Ishikawa (cell line): ENCODE measurements around the gene TMC5.

ENCODE experiments used
- CEBPB ChIP-seq: IDR thresholded peaks from 2 replicates; pipeline ENCODE4 v1.6.1; 2012
- CREB1 ChIP-seq: IDR thresholded peaks from 2 replicates; pipeline ENCODE4 v1.6.1; 2012; ENCODE audit warnings: low read depth
- EGR1 ChIP-seq: IDR thresholded peaks from 2 replicates; pipeline ENCODE4 v1.6.1; 2012
- EP300 ChIP-seq: IDR thresholded peaks from 2 replicates; pipeline ENCODE4 v1.6.1; 2012; ENCODE audit warnings: borderline replicate concordance
- FOXM1 ChIP-seq: IDR thresholded peaks from 2 replicates; pipeline ENCODE4 v1.6.1; 2012; ENCODE audit warnings: low read depth, borderline replicate concordance
- MAX ChIP-seq: IDR thresholded peaks from 2 replicates; pipeline ENCODE4 v1.6.1; 2012
- NFIC ChIP-seq: IDR thresholded peaks from 2 replicates; pipeline ENCODE4 v1.6.1; 2012
- RAD21 ChIP-seq: IDR thresholded peaks from 2 replicates; pipeline ENCODE4 v1.6.1; 2012; ENCODE audit warnings: low read depth
- TAF1 ChIP-seq: IDR thresholded peaks from 2 replicates; pipeline ENCODE4 v1.6.1; 2012; ENCODE audit warnings: low read depth, mild to moderate bottlenecking
- TCF12 ChIP-seq: IDR thresholded peaks from 2 replicates; pipeline ENCODE4 v1.6.1; 2012; ENCODE audit warnings: low read depth
- TEAD4 ChIP-seq: IDR thresholded peaks from 2 replicates; pipeline ENCODE4 v1.6.1; 2012
- USF1 ChIP-seq: IDR thresholded peaks from 2 replicates; pipeline ENCODE4 v1.6.1; 2012
- YY1 ChIP-seq: IDR thresholded peaks from 2 replicates; pipeline ENCODE4 v1.6.1; 2012; ENCODE audit warnings: low read depth
- ZBTB7A ChIP-seq: IDR thresholded peaks from 2 replicates; pipeline ENCODE4 v1.6.1; 2012; ENCODE audit warnings: low read depth
- TF ChIP-seq, protein P1 (sequence below): IDR thresholded peaks from 2 replicates; pipeline ENCODE4 v1.6.1; 2012; ENCODE audit warnings: low read depth, mild to moderate bottlenecking

Gene TMC5

GRCh38 chr16:19542138-19542821, 124.6 kb downstream of the TMC5 start:
- no peak for TF ChIP-seq EP300
- no peak for TF ChIP-seq CEBPB
- TF ChIP-seq FOXM1, result no peak
- TF ChIP-seq, protein P1, sequence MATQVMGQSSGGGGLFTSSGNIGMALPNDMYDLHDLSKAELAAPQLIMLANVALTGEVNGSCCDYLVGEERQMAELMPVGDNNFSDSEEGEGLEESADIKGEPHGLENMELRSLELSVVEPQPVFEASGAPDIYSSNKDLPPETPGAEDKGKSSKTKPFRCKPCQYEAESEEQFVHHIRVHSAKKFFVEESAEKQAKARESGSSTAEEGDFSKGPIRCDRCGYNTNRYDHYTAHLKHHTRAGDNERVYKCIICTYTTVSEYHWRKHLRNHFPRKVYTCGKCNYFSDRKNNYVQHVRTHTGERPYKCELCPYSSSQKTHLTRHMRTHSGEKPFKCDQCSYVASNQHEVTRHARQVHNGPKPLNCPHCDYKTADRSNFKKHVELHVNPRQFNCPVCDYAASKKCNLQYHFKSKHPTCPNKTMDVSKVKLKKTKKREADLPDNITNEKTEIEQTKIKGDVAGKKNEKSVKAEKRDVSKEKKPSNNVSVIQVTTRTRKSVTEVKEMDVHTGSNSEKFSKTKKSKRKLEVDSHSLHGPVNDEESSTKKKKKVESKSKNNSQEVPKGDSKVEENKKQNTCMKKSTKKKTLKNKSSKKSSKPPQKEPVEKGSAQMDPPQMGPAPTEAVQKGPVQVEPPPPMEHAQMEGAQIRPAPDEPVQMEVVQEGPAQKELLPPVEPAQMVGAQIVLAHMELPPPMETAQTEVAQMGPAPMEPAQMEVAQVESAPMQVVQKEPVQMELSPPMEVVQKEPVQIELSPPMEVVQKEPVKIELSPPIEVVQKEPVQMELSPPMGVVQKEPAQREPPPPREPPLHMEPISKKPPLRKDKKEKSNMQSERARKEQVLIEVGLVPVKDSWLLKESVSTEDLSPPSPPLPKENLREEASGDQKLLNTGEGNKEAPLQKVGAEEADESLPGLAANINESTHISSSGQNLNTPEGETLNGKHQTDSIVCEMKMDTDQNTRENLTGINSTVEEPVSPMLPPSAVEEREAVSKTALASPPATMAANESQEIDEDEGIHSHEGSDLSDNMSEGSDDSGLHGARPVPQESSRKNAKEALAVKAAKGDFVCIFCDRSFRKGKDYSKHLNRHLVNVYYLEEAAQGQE, result no peak
- TF ChIP-seq NFIC, result peak; percentile 57
- no peak for TF ChIP-seq TAF1

DNA sequence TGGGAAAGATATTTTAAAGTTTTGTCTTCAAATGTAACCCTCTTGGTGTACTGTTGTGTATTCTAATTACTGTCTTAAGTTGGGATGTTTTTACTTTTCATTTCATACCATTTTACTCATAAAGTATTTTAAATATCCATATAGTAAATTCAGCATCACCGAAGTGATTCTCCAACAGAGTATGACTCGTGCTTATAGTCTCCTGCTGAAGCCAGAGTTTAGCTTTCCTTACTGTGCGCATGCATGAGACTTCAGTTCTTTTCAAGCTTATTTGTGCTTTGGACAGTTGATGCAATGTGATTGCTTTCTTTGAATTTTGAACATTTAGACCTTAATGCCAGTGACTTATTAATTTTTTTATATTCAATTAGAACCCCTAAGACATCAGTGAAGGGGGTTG, 130.5 kb downstream of the TMC5 start:
- TF ChIP-seq NFIC (no peak), FOXM1 (no peak), YY1 (no peak), CREB1 (no peak), CEBPB (no peak), TEAD4 (no peak), EP300 (no peak), MAX (no peak), TCF12 (no peak), USF1 (no peak), ZBTB7A (no peak), TAF1 (no peak), RAD21 (no peak), EGR1 (no peak)
- TF ChIP-seq, protein P1, result no peak
